Measurements from ENCODE around the gene GPNMB.

GRCh38 chr7:23205909-23206767, 40.4 kb upstream of the GPNMB start:
- no peak for TF ChIP-seq POLR2A (IDR thresholded peaks at IDR 0.05; ENCODE audit: insufficient read depth in 1 of 2, low read depth in 2 of 2, low read length in 2 of 2)
- TF ChIP-seq RXRA (CRISPR knock-in tag; IDR thresholded peaks at IDR 0.05), result no peak
- no peak for TF ChIP-seq SIN3A (IDR thresholded peaks at IDR 0.05; ENCODE audit: borderline replicate concordance, low read depth, low read length)

Measured in HepG2 (cell line).